Right lung (tissue), 5 donors: ENCODE results near the gene OLFM2. TPM values are rescaled to one million over a fixed set of nuclear protein-coding genes. Genes with fewer than 3 reads are reported as not detected.
"Not testable (repeated sequence)": the region's sequence is repeated elsewhere in the genome, so short reads cannot be mapped to it uniquely, and the experiment has no call there.

Experiments
- DNase-seq, 2 donors: peaks; one replicate each; pipeline ENCODE4 v3.0.0-alpha.2; 2013
- polyA plus RNA-seq, 5 donors: library from polyadenylated mRNA; unstranded; fragments of 120-200 nt; gene quantifications; one replicate each; pipeline versions ENCODE4 v1.2.1 to v1.2.3, GENCODE V29; 2013; ENCODE audit warnings: inconsistent platforms in 1 of 5, low replicate concordance in 1 of 5; ENCODE audit not compliant: insufficient read length in 5 of 5, insufficient read depth in 1 of 5

The OLFM2 gene
- polyA plus RNA-seq, 5 donors, result 20.8 to 39.3 (median 29.8) TPM

- no peak for DNase-seq
These were observed 100.8 kb downstream of the OLFM2 start for GRCh38 chr19:9835507-9835949.

GRCh38 chr19:9834726-9835506, 101.4 kb downstream of the OLFM2 start, which contains the start of gene PIN1:
TSS of gene PIN1 (plus strand) at chr19:9835318. CDS start at chr19:9835345, 27 bp downstream.
- peak; percentile 99 for DNase-seq

- DNase-seq, result no peak
These were observed 102.0 kb downstream of the OLFM2 start for GRCh38 chr19:9834307-9834725.

- no peak for DNase-seq
These were observed 107.7 kb downstream of the OLFM2 start for GRCh38 chr19:9828551-9829063.

GRCh38 chr19:9827289-9828238, 108.8 kb downstream of the OLFM2 start, which contains the start of gene UBL5:
TSS of gene UBL5 (plus strand) at chr19:9827918. CDS start at chr19:9828338, 420 bp downstream.
- DNase-seq, result peak; percentile 80 to 83

- DNase-seq, result no peak
These were observed 112.5 kb downstream of the OLFM2 start for GRCh38 chr19:9823816-9824215.

- not testable (repeated sequence) for DNase-seq
These were observed 116.3 kb downstream of the OLFM2 start for GRCh38 chr19:9820034-9820433.

- no peak for DNase-seq
These were observed 116.8 kb downstream of the OLFM2 start for GRCh38 chr19:9819596-9819909.

GRCh38 chr19:9818734-9819595, 117.3 kb downstream of the OLFM2 start, which contains the start of gene FBXL12:
TSS of gene FBXL12 (minus strand) at chr19:9819079. CDS start at chr19:9818813, 266 bp downstream.
- DNase-seq, result peak; percentile 100

- DNase-seq, result no peak
These were observed 118.1 kb downstream of the OLFM2 start for GRCh38 chr19:9818175-9818733.

GRCh38 chr19:9811139-9811538, 125.2 kb downstream of the OLFM2 start:
- DNase-seq, result no peak

- DNase-seq, result no peak
These were observed 127.2 kb downstream of the OLFM2 start for GRCh38 chr19:9808855-9809824.

GRCh38 chr19:9806803-9807202, 129.5 kb downstream of the OLFM2 start:
- no peak for DNase-seq

Other genes starting within 250 kb of the OLFM2 start
- gene ZNF846, start 167.8 kb downstream of the OLFM2 start, polyA plus RNA-seq, result 10 to 100 TPM; 21.7 to 44.4 (median 34.6) TPM
- gene FBXL12, start 117.4 kb downstream of the OLFM2 start, polyA plus RNA-seq, result 10 to 100 TPM; 26.2 to 40.9 (median 34.5) TPM
- gene UBL5, start 108.6 kb downstream of the OLFM2 start, polyA plus RNA-seq, result 100 to 1,000 TPM; 191 to 281 (median 227) TPM
- gene PIN1, start 101.2 kb downstream of the OLFM2 start, polyA plus RNA-seq, result 10 to 100 TPM; 40.5 to 84.0 (median 53.5) TPM
- 10 to 100 TPM in 1 of 5 donors, 1 to 10 TPM in 4; 3.6 to 11.0 (median 5.7) TPM for gene COL5A3, start 74.0 kb upstream of the OLFM2 start, polyA plus RNA-seq
- gene RDH8, start 77.0 kb upstream of the OLFM2 start, polyA plus RNA-seq, result not detected
- 10 to 100 TPM; 28.6 to 38.7 (median 36.3) TPM for gene SHFL, start 149.8 kb upstream of the OLFM2 start, polyA plus RNA-seq
- 1 to 10 TPM; 1.0 to 3.0 (median 2.2) TPM for gene ANGPTL6, start 166.2 kb upstream of the OLFM2 start, polyA plus RNA-seq
- 10 to 100 TPM; 22.1 to 34.9 (median 24.0) TPM for gene PPAN, start 169.8 kb upstream of the OLFM2 start, polyA plus RNA-seq
- 10 to 100 TPM in 3 of 5 donors, 1 to 10 TPM in 2; 7.1 to 15.1 (median 10.9) TPM for gene P2RY11, start 175.2 kb upstream of the OLFM2 start, polyA plus RNA-seq
- 100 to 1,000 TPM; 154 to 238 (median 197) TPM for gene EIF3G, start 183.4 kb upstream of the OLFM2 start, polyA plus RNA-seq